Activated naive CD4-positive, alpha-beta T cell treated with anti-CD3 and anti-CD28 coated beads for 36 hours (primary cell): ENCODE measurements around the gene ZNF70. TPM values are rescaled to one million over a fixed set of nuclear protein-coding genes. Genes with fewer than 3 reads are reported as not detected.
"Not testable (repeated sequence)": the region's sequence is repeated elsewhere in the genome, so short reads cannot be mapped to it uniquely, and the experiment has no call there.

Experiments
- CTCF ChIA-PET: fragments of 350-600 bp; sonication (Branson Sonifier 250); formaldehyde crosslinking; loops from one replicate; lab custom pipeline; 2021; ENCODE audit warnings: antibody characterized with exemption; lab: Charles Lee
- DNase-seq: peaks from one replicate; pipeline ENCODE4 v3.0.0-alpha.2; 2020
- H3K27ac Mint-ChIP-seq: one replicate; pipeline ENCODE4 v1.8.0; 2021; ENCODE audit warnings: mild to moderate bottlenecking, mixed read lengths
- H3K27me3 Mint-ChIP-seq: one replicate; pipeline ENCODE4 v1.8.0; 2021; ENCODE audit warnings: low read depth, mixed read lengths
- H3K36me3 Mint-ChIP-seq: one replicate; pipeline ENCODE4 v1.8.0; 2021; ENCODE audit warnings: low read depth, mixed read lengths
- H3K4me1 Mint-ChIP-seq: one replicate; pipeline ENCODE4 v1.8.0; 2021; ENCODE audit warnings: low read depth, mixed read lengths
- H3K4me3 Mint-ChIP-seq: one replicate; pipeline ENCODE4 v1.8.0; 2021; ENCODE audit warnings: mild to moderate bottlenecking, moderate library complexity, mixed read lengths
- H3K9me3 Mint-ChIP-seq: one replicate; pipeline ENCODE4 v1.8.0; 2021; ENCODE audit warnings: mixed read lengths
- intact Hi-C: fragments of 100-400 bp; cut with micrococcal nuclease; formaldehyde crosslinking; loops from one replicate; pipeline ENCODE4 v1.15.1; 2023
- total RNA-seq, 2 experiments: library from RNA; stranded (reverse); gene quantifications; one replicate each; pipeline ENCODE4 v1.2.3, GENCODE V29; 2021

Gene ZNF70
- total RNA-seq, 2 experiments from 2014 or later: 0.79 to 0.93 TPM

GRCh38 chr22:23752750-23753149, 1.8 kb upstream of the ZNF70 start:
- intact Hi-C loops: loop anchor here (2.0 kb wide), 1 partner anchor 14 kb away; the partner anchor contains the start of gene CHCHD10
- DNase-seq: no peak
- H3K27me3 Mint-ChIP-seq: no peaks in the 10 kb centered on the region
- peaks cover 11% of the 10 kb centered on the region for H3K4me1 Mint-ChIP-seq
- H3K9me3 Mint-ChIP-seq: no peaks in the 10 kb centered on the region
- peak overlapping the region; percentile 60 for H3K4me3 Mint-ChIP-seq
- H3K36me3 Mint-ChIP-seq: no peaks in the 10 kb centered on the region
- H3K27ac Mint-ChIP-seq: no peak overlapping the region
- CTCF ChIA-PET: no interaction called here

DNA sequence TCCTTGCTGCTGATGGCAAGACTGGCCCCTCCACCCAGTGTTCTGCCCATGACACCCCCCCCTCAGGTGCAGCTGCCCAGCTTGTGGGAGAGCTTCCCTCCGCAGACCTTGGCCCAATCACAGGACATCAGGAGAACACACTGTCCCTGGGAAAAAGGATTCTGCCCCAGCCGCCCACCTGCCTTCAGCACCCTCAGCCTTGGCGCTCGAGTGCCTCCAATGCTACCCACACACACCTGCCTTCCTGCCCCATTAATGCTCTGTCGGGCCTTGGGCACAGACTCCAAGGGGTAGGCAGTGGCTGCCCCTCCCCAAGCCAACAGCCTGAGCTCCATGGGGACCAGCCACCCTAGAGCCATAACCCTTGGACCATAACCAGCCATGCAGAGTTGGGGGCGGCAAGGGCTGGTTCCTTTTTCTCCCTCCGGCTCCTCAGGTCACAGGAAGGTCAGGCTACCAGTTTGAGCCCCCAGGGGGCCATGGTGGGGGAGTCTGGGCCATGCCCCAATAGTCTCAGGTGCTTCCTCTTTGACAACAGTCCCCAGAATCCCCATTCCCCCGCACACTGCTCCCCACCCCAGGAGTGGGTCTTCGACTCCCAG, 1.3 kb upstream of the ZNF70 start:
- intact Hi-C loops: loop anchor here (2.0 kb wide), 1 partner anchor 15 kb away; the partner anchor contains the start of gene CHCHD10
- Mint-ChIP-seq H3K4me1 (peaks cover 11% of the 10 kb centered on the region), H3K9me3 (no peaks in the 10 kb centered on the region), H3K27me3 (no peaks in the 10 kb centered on the region), H3K27ac (no peak overlapping the region), H3K36me3 (no peaks in the 10 kb centered on the region), H3K4me3 (peak overlapping the region; percentile 60)
- CTCF ChIA-PET: no interaction called here
- DNase-seq: no peak

DNA sequence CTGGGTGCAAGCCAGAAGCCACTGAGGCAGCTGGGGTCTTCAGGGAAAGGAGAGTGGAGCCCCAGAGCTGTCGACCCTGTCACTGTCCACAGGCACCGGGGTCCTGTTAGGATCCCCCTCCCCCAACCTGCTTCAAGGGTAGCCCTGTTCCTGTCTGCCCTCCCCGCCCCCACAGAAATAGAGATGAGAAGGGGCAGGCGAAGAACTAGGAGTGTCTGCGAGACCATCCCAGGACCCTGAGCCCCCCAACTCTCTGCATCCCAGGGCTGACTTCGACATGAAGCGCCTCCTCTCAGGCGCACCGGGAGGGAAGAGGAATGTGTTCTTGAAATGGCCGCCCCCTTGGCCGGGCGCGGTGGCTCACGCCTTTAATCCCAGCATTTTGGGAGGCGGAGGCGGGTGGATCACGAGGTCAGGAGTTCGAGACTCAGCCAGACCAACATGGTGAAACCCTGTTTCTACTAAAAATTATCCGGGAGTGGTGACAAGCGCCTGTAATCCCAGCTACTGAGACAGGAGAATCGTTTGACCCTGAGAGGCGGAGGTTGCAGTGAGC, 607 bp upstream of the ZNF70 start:
- Mint-ChIP-seq H3K27me3 (no peaks in the 10 kb centered on the region), H3K9me3 (no peaks in the 10 kb centered on the region), H3K27ac (no peak overlapping the region), H3K4me3 (peak overlapping the region; percentile 73), H3K4me1 (peaks cover 11% of the 10 kb centered on the region), H3K36me3 (no peaks in the 10 kb centered on the region)
- DNase-seq: no peak
- intact Hi-C loops: loop anchor here (2.0 kb wide), 1 partner anchor 35 kb away; no protein-coding TSS in a partner anchor
- CTCF ChIA-PET: no interaction called here

DNA sequence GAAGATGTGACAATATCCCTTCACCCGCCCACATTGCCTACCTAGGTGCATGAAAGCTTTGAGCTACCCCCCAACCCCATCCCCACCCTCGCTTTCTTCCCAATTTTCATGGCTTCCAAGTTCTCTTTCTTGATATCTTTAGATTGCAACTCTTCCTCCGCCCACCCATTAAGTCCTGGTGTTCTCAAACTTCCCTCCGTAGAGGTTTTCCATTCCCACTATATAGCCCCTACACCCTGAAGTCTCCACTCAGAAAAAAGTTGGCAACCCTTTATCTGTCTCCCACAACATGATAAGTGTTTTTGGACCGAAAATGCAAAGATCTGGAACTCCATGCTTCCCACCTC, 572 bp downstream of the ZNF70 start:
- H3K4me3 Mint-ChIP-seq: peak overlapping the region; percentile 75
- H3K4me1 Mint-ChIP-seq: peaks cover 11% of the 10 kb centered on the region
- CTCF ChIA-PET: interaction anchor here (1.2 kb wide), 1 partner anchor 9 kb away, joined by 4 read pairs; no protein-coding TSS in a partner anchor

DNA sequence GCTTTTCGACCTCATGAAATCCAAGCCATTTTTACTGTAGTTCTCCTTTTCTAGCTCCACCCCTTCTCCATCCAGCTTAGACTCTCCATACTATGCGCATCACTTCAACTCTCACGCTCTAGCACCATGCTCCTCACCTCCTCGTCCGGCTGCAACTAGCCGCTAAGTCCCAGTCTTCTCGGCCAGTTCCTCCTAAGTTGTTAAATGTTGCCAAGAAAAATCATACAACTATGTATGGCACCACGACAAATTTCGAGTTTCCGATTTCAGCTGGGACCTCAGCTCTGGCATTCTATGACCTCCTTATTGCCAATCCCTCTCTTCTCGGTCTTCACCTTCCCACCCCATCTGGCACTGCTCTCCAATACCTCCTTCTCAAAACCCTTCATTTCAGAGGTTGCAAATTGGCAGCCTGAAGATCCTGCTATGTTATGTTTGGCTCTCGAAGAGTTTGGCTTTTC, 1.0 kb downstream of the ZNF70 start:
- intact Hi-C loops: loop anchor here (2.0 kb wide), 1 partner anchor 33 kb away; no protein-coding TSS in a partner anchor
- Mint-ChIP-seq H3K9me3 (peaks cover 4% of the 10 kb centered on the region), H3K4me3 (peak overlapping the region; percentile 75), H3K27me3 (no peaks in the 10 kb centered on the region), H3K4me1 (peaks cover 11% of the 10 kb centered on the region), H3K36me3 (peaks cover 7% of the 10 kb centered on the region), H3K27ac (no peak overlapping the region)
- CTCF ChIA-PET: interaction anchor here (1.2 kb wide), 1 partner anchor 10 kb away, joined by 4 read pairs; no protein-coding TSS in a partner anchor
- no peak for DNase-seq

More for the DNA sequence above, 572 bp downstream of the ZNF70 start:
- intact Hi-C loops: loop anchor here (2.0 kb wide), 1 partner anchor 34 kb away; no protein-coding TSS in a partner anchor
- Mint-ChIP-seq H3K27me3 (no peaks in the 10 kb centered on the region), H3K9me3 (no peaks in the 10 kb centered on the region), H3K36me3 (peaks cover 3% of the 10 kb centered on the region), H3K27ac (no peak overlapping the region)
- no peak for DNase-seq

GRCh38 chr22:23745791-23746190, 5.1 kb downstream of the ZNF70 start:
- Mint-ChIP-seq H3K27me3 (no peaks in the 10 kb centered on the region), H3K27ac (no peak overlapping the region), H3K36me3 (peaks cover 20% of the 10 kb centered on the region), H3K9me3 (peaks cover 16% of the 10 kb centered on the region), H3K4me3 (no peak overlapping the region), H3K4me1 (peaks cover 10% of the 10 kb centered on the region)
- DNase-seq: no peak
- intact Hi-C loops: no loop called here
- CTCF ChIA-PET: no interaction called here

GRCh38 chr22:23744485-23744884, 6.4 kb downstream of the ZNF70 start:
- CTCF ChIA-PET: interaction anchor here (0.6 kb wide), 1 partner anchor 923 kb away, joined by 3 read pairs; no protein-coding TSS in a partner anchor
- Mint-ChIP-seq H3K4me3 (no peak overlapping the region), H3K9me3 (peaks cover 16% of the 10 kb centered on the region), H3K4me1 (no peaks in the 10 kb centered on the region), H3K27me3 (no peaks in the 10 kb centered on the region), H3K36me3 (peaks cover 20% of the 10 kb centered on the region), H3K27ac (no peak overlapping the region)
- intact Hi-C loops: no loop called here
- DNase-seq: no peak

GRCh38 chr22:23744001-23744400, 6.9 kb downstream of the ZNF70 start:
- H3K36me3 Mint-ChIP-seq: peaks cover 20% of the 10 kb centered on the region
- no peak overlapping the region for H3K4me3 Mint-ChIP-seq
- no peaks in the 10 kb centered on the region for H3K27me3 Mint-ChIP-seq
- no peak for DNase-seq
- no peaks in the 10 kb centered on the region for H3K4me1 Mint-ChIP-seq
- H3K9me3 Mint-ChIP-seq: peaks cover 16% of the 10 kb centered on the region
- H3K27ac Mint-ChIP-seq: no peak overlapping the region
- CTCF ChIA-PET: no interaction called here
- intact Hi-C loops: no loop called here

GRCh38 chr22:23743303-23743705, 7.6 kb downstream of the ZNF70 start:
- Mint-ChIP-seq H3K36me3 (peaks cover 20% of the 10 kb centered on the region), H3K9me3 (peaks cover 16% of the 10 kb centered on the region), H3K27ac (no peak overlapping the region), H3K4me1 (no peaks in the 10 kb centered on the region), H3K27me3 (no peaks in the 10 kb centered on the region), H3K4me3 (no peak overlapping the region)
- CTCF ChIA-PET: no interaction called here
- intact Hi-C loops: no loop called here
- no peak for DNase-seq

- Mint-ChIP-seq H3K36me3 (peaks cover 20% of the 10 kb centered on the region), H3K4me3 (no peak overlapping the region), H3K4me1 (no peaks in the 10 kb centered on the region), H3K27ac (no peak overlapping the region), H3K9me3 (peaks cover 16% of the 10 kb centered on the region), H3K27me3 (no peaks in the 10 kb centered on the region)
- CTCF ChIA-PET: no interaction called here
- no peak for DNase-seq
- intact Hi-C loops: no loop called here
Observed at GRCh38 chr22:23742505-23743264, 8.2 kb downstream of the ZNF70 start.

GRCh38 chr22:23737696-23738095, 13.2 kb downstream of the ZNF70 start:
- Mint-ChIP-seq H3K27me3 (no peaks in the 10 kb centered on the region), H3K36me3 (no peaks in the 10 kb centered on the region), H3K4me3 (no peak overlapping the region), H3K9me3 (no peaks in the 10 kb centered on the region), H3K4me1 (no peaks in the 10 kb centered on the region), H3K27ac (no peak overlapping the region)
- intact Hi-C loops: no loop called here
- CTCF ChIA-PET: interaction anchor here (1.0 kb wide), 1 partner anchor 110 kb away, joined by 3 read pairs; no protein-coding TSS in a partner anchor
- no peak for DNase-seq

DNA sequence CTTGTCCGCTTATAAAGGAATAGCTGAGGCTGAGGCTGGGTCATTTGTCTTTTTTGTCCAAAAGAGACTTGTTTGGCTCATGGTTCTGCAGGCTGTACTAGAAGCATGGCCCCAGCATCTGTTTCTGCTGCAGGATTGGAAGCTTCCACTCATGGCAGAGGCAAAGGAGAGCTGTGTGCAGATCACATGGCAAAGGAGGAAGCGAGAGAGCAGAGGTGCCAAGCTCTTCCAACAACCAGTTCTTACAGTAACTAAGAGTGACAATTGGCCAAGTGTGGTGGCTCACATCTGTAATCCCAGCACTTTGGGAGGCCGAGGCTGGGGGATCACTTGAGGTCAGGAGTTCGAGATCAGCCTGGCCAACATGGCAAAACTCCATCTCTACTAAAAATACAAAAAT, 22.8 kb downstream of the ZNF70 start:
- H3K9me3 Mint-ChIP-seq, DNase-seq, intact Hi-C loops, CTCF ChIA-PET, H3K27me3 Mint-ChIP-seq, H3K4me3 Mint-ChIP-seq, H3K36me3 Mint-ChIP-seq, H3K4me1 Mint-ChIP-seq, H3K27ac Mint-ChIP-seq: not testable (repeated sequence)
